PC-3 (cell line): Measurements from ENCODE around the gene TNFSF9. TPM values are rescaled to one million over a fixed set of nuclear protein-coding genes. Genes with fewer than 3 reads are reported as not detected.
A peak's percentile ranks its signal among the peaks of the same experiment; 100 is the strongest.

Source experiments
- ATAC-seq: fragments of 200-7000 bp; cut with Tn5 transposase; 2 replicates; pipeline ENCODE4 v1.9.1; 2020; ENCODE audit warnings: mild to moderate bottlenecking, moderate library complexity
- BruUV-seq: library from RNA; stranded (reverse); fragments of 400-500 nt; replicated peaks from 2 replicates; lab custom pipeline; 2021; lab: Mats Ljungman, UMichigan
- CTCF ChIA-PET: fragments of 300-600 bp; sonication (Branson Sonifier 250); formaldehyde crosslinking; loops from one replicate; lab custom pipeline; 2022; ENCODE audit warnings: antibody characterized with exemption; lab: Charles Lee
- POLR2A ChIA-PET: fragments of 300-600 bp; sonication (Branson Sonifier 250); formaldehyde crosslinking; loops from one replicate; lab custom pipeline; 2022; ENCODE audit warnings: antibody characterized with exemption; ENCODE audit not compliant: unreplicated experiment; lab: Charles Lee
- DNase-seq: peaks from one replicate; pipeline ENCODE4 v3.0.0-alpha.2; 2015
- H2AFZ ChIP-seq: fragments of 300-600 bp; sonication (generic); 2 replicates; pipeline ENCODE4 v1.6.0; 2016; ENCODE audit warnings: antibody characterized with exemption, low read length
- H3F3A ChIP-seq: fragments of 300-600 bp; sonication (generic); one replicate; pipeline ENCODE4 v1.6.0; 2017; ENCODE audit warnings: antibody characterized with exemption, low read length, control low read depth, mild to moderate bottlenecking; ENCODE audit not compliant: unreplicated experiment
- H3K27ac ChIP-seq: fragments of 300-600 bp; sonication (generic); 2 replicates; pipeline ENCODE4 v1.5.1; 2016; ENCODE audit warnings: mild to moderate bottlenecking, low read length
- H3K27me3 ChIP-seq: fragments of 300-600 bp; sonication (generic); 2 replicates; pipeline ENCODE4 v1.6.1; 2016; ENCODE audit warnings: low read length, mixed read lengths
- H3K36me3 ChIP-seq: fragments of 300-600 bp; sonication (generic); 2 replicates; pipeline ENCODE4 v1.6.1; 2016; ENCODE audit warnings: low read depth, mixed run types, low read length, mixed read lengths
- H3K4me1 ChIP-seq: fragments of 300-600 bp; sonication (generic); 2 replicates; pipeline ENCODE4 v1.5.1; 2016; ENCODE audit warnings: low read length; ENCODE audit not compliant: insufficient read depth
- H3K4me2 ChIP-seq: fragments of 300-600 bp; sonication (generic); 2 replicates; pipeline ENCODE4 v1.6.0; 2016; ENCODE audit warnings: low read length
- H3K4me3 ChIP-seq: fragments of 300-600 bp; sonication (generic); 2 replicates; pipeline ENCODE4 v1.5.1; 2016; ENCODE audit warnings: mild to moderate bottlenecking, low read length, mixed read lengths
- H3K79me2 ChIP-seq: fragments of 300-600 bp; sonication (generic); 2 replicates; pipeline ENCODE4 v1.6.1; 2017; ENCODE audit warnings: low read length, mixed read lengths
- H3K9ac ChIP-seq: fragments of 300-600 bp; sonication (generic); 2 replicates; pipeline ENCODE4 v1.6.0; 2016; ENCODE audit warnings: mild to moderate bottlenecking, low read length
- H3K9me2 ChIP-seq: fragments of 300-600 bp; sonication (generic); replicated peaks from 2 replicates; pipeline ENCODE4 v1.6.1; 2016; ENCODE audit warnings: mixed run types, low read length, mixed read lengths
- H3K9me3 ChIP-seq: fragments of 300-600 bp; sonication (generic); 2 replicates; pipeline ENCODE4 v1.6.1; 2016; ENCODE audit warnings: low read length, mixed read lengths
- H4K20me1 ChIP-seq: fragments of 300-600 bp; sonication (generic); 2 replicates; pipeline ENCODE4 v1.6.1; 2016; ENCODE audit warnings: low read length, mixed read lengths
- EZH2 ChIP-seq: fragments of 300-600 bp; sonication (generic); IDR thresholded peaks from one replicate; pipeline ENCODE4 v1.6.1; 2017; ENCODE audit warnings: antibody characterized with exemption, mild to moderate bottlenecking, low read length; ENCODE audit not compliant: unreplicated experiment
- EZH2phosphoT487 ChIP-seq: fragments of 300-600 bp; sonication (generic); IDR thresholded peaks from 2 replicates; pipeline ENCODE4 v1.6.1; 2018; ENCODE audit warnings: mild to moderate bottlenecking, antibody characterized with exemption, low read length, borderline replicate concordance
- intact Hi-C: fragments of 100-400 bp; cut with micrococcal nuclease; formaldehyde crosslinking; loops from 2 replicates; pipeline ENCODE4 v1.9.0; 2023
- total RNA-seq: library from RNA; depleted of rRNA; stranded (reverse); fragments of >200 nt; gene quantifications from 2 replicates; pipeline ENCODE4 v1.2.3, GENCODE V29; 2014
- TF ChIP-seq, protein P1 (sequence below): fragments of 300-600 bp; sonication (generic); conservative IDR thresholded peaks from 2 replicates; pipeline ENCODE4 v1.5.1; 2017; ENCODE audit warnings: antibody characterized with exemption, low read depth, mild to moderate bottlenecking, low read length

The TNFSF9 gene
- total RNA-seq, 1 experiment from 2014 or later: 9.6 TPM

DNA sequence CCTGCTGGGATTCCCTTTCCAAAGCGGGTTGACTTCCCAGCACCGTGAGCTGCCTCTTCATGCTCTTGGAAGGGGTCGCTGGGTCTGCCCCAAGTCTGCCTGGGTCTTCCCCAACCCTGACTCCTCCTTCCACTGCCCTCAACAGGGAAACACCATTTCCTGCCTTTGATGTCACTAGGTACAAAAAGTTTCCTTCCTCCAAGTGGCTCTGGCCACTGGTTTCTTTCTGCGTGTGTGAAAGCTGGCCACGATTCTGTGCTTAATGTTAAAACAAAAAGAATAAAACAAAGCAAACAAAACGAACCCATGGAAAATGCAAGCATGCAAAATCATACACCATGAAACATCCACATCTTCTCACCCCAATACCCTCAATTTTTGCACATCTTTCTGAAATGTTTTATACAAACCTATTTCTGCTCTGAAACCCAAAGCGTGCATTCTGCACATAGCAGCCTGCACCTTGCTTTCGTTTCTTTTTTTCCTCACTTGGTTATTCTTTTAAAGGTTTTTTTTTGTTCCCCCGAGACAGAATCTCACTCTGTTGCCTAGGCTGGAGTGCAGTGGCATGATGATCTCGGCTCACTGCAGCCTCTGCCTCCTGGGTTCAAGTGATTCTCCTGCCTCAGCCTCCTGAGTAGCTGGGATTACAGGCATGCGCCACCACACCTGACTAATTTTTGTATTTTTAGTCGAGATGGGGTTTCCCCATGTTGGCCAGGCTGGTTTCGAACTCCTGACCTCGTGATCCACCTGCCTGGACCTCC, 12.5 kb upstream of the TNFSF9 start:
- Histone ChIP-seq H3K79me2 (no peaks in the 10 kb centered on the region), H3K27ac (no peak overlapping the region), H3K4me1 (peaks cover 15% of the 10 kb centered on the region), H3K4me2 (no peak overlapping the region), H3F3A (no peaks in the 10 kb centered on the region), H3K9me3 (no peaks in the 10 kb centered on the region), H3K4me3 (no peak overlapping the region), H3K9me2 (no peaks in the 10 kb centered on the region), H3K27me3 (no peaks in the 10 kb centered on the region), H3K36me3 (no peaks in the 10 kb centered on the region), H4K20me1 (no peaks in the 10 kb centered on the region), H2AFZ (no peak overlapping the region), H3K9ac (no peak overlapping the region)
- ChIA-PET POLR2A (no interaction called here), CTCF (no interaction called here)
- DNase-seq: no peak
- BruUV-seq: no TSS peak
- intact Hi-C loops: no loop called here
- ATAC-seq: no peak
- TF ChIP-seq, protein P1, sequence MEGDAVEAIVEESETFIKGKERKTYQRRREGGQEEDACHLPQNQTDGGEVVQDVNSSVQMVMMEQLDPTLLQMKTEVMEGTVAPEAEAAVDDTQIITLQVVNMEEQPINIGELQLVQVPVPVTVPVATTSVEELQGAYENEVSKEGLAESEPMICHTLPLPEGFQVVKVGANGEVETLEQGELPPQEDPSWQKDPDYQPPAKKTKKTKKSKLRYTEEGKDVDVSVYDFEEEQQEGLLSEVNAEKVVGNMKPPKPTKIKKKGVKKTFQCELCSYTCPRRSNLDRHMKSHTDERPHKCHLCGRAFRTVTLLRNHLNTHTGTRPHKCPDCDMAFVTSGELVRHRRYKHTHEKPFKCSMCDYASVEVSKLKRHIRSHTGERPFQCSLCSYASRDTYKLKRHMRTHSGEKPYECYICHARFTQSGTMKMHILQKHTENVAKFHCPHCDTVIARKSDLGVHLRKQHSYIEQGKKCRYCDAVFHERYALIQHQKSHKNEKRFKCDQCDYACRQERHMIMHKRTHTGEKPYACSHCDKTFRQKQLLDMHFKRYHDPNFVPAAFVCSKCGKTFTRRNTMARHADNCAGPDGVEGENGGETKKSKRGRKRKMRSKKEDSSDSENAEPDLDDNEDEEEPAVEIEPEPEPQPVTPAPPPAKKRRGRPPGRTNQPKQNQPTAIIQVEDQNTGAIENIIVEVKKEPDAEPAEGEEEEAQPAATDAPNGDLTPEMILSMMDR: no peak
- no peak for TF ChIP-seq EZH2
- no peak for TF ChIP-seq EZH2phosphoT487

DNA sequence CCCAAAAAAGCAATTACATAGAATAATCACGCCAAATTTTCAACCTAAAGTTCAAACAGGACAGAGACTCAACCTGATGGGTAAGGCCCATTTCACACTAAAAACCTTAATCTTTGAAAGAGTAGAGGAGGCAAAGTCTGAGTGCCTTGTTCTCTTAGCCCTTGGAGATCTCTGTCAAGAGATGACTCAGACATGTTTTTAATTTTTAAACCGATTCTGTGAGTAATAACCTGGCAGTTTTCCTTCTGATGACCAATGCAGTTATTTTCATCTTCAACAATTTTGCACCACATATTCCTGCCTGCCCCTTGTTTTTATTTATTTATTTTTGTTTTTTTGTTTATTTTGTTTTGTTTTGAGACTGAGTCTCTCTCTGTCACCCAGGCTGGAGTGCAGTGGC, 11.5 kb upstream of the TNFSF9 start:
- ChIA-PET POLR2A (interaction anchor here (0.8 kb wide), 1 partner anchor 11 kb away, joined by 5 read pairs; the partner anchor contains the start of gene TNFSF9), CTCF (no interaction called here)
- intact Hi-C loops: no loop called here
- Histone ChIP-seq H3K27ac (no peak overlapping the region), H4K20me1 (no peaks in the 10 kb centered on the region), H3K4me3 (no peak overlapping the region), H3K36me3 (no peaks in the 10 kb centered on the region), H3K4me2 (0 out of 2 replicates have a peak overlapping the region, but pooled peaks have one; percentile 37), H2AFZ (no peak overlapping the region), H3F3A (no peaks in the 10 kb centered on the region), H3K27me3 (no peaks in the 10 kb centered on the region), H3K4me1 (peaks cover 15% of the 10 kb centered on the region), H3K9ac (no peak overlapping the region), H3K9me2 (no peaks in the 10 kb centered on the region), H3K9me3 (no peaks in the 10 kb centered on the region), H3K79me2 (no peaks in the 10 kb centered on the region)
- no peak for TF ChIP-seq EZH2phosphoT487
- TF ChIP-seq, protein P1: no peak
- TF ChIP-seq EZH2: no peak
- ATAC-seq (peak; percentile 1; the same call in 1 of the 2 replicates), DNase-seq (peak; percentile 96)
- no TSS peak for BruUV-seq
